SH-SY5Y (cell line): ENCODE results near the gene MDGA2.

Experiments
- GATA2 ChIP-seq: IDR thresholded peaks from 2 replicates; pipeline ENCODE4 v1.6.1; 2011; ENCODE audit warnings: mild to moderate bottlenecking, low read depth, low read length
- GATA3 ChIP-seq: IDR thresholded peaks from 2 replicates; pipeline ENCODE4 v1.6.1; 2011; ENCODE audit warnings: low read depth, mild to moderate bottlenecking, low read length, moderate library complexity

GRCh38 chr14:47595552-47595951, 79.9 kb downstream of the MDGA2 start:
- TF ChIP-seq GATA3 (no peak), GATA2 (no peak)
